GM18907 (cell line): ENCODE data around the gene HDAC4.
A peak's percentile ranks its signal among the peaks of the same experiment; 100 is the strongest.

ENCODE experiments used
- ATAC-seq: cut with Tn5 transposase; IDR thresholded peaks from one replicate; pipeline ENCODE4 v1.9.1; 2021; ENCODE audit warnings: mild to moderate bottlenecking, moderate library complexity; ENCODE audit not compliant: unreplicated experiment

Gene HDAC4

DNA sequence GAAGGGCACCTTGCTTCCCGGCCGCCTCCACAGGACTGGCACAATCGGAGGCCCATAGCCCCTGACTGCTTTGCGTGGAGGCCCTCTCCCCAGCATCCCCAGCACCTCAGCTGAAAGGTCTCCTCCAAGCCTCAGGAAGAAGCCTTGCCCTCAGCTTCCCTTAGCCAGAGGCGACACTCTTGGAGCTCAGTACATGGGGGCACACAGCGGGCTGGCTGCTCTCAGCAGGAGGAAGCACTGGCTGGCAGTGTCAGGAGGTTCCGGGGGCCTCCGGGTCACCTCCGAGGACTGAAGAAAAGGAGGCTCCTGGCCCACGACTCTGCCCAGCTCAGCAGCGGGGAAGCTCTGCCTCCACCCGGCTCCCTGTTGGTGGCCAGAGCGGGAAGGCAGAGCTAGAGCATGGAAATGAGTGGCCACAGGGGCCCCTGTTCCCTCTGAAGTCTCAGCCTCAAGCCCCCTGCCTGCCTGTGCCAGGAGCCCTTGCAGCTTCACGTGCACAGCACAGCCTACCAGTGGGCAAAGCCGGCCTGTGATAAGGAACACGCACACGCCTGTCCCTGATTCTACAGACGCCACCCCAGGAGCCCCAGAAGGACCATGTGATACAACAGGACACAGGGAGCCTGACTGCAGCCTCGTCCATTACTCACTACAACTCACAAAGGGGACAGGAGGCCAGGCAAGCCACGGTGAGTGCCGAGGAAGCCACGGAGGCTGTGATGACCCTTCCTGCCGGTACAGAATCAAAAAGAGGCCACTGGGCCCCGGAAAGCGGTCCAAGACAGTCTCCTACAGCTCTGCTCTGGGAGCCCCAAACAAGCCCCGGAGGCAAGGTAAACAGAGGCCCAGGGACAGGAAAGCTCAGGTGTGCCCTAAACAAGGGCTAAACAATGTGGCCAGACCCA lies 15.5 kb downstream of the HDAC4 start:
- no peak for ATAC-seq

DNA sequence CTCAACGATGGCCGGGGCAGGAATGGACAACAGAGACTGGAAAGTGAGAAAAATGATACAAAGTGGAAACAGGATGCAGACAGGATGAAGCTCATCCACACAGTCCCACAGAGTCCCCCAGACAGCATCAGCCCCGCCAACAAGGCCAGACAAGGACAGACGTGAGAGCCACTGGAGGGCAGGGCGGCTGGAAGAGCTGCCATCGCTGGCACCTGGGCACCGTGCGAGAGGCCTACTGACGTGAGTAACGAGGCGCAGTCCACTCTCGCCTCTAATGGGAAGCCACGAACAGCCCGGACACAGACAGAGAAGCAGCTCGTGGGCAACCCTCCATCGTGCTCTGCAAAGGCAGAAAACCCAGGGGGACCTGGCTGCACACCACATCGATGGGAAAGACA lies 17.1 kb downstream of the HDAC4 start:
- no peak for ATAC-seq

DNA sequence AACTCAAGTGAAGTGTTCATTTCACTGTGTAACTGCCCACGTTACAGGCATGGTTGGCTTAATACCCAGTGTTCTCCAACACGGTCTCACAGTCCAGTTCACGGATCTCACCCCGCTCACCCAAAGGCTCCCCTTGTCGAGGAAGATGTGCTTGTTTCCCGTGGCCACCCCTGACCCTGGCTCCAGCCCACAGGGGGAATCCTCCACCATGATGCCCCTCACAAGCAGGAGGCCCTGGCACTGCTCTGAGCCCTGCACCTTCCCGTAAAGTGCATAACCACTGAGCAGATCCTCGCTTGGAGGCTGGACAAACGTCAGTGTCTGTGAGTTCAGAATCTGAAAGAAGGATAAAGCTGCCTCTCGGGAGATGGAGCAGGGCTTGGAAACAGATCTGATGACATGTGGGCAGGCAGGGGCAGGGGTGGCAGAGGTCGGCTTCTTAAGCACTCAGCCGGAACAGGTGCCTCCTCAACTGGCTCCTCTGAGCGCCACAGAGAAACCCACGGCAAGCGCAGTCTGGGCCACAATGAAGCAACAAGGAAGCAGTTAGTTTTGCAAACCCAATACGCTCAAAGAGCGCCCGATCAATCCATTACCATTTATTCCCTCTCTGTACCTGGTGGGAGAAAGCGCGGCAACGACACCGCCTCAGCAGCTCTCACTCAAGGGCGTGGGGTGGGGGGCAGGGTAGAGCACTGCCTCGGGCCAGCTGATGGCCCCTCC lies 17.6 kb downstream of the HDAC4 start:
- no peak for ATAC-seq

DNA sequence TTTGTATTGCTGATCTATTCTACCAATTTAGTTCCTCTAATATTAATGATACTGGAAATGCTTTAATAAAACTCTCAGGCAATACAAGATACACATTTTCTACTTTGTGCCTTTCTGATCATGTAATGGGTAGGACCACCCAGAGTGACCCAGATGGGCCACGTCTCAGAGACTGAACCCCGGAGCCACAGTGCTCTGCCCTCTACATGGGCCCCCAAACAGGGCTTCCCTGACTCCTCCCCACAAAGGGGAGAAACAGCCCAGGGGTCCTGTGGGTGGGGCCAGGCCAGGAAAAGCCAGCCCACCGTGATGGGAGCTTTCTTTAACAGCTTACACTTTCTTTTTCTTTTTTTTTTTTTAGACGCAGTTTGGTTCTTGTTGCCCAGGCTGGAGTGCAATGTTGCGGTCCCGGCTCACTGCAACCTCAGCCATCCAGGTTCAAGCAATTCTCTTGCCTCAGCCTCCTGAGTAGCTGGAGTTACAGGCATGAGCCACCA lies 18.4 kb downstream of the HDAC4 start:
- no peak for ATAC-seq

DNA sequence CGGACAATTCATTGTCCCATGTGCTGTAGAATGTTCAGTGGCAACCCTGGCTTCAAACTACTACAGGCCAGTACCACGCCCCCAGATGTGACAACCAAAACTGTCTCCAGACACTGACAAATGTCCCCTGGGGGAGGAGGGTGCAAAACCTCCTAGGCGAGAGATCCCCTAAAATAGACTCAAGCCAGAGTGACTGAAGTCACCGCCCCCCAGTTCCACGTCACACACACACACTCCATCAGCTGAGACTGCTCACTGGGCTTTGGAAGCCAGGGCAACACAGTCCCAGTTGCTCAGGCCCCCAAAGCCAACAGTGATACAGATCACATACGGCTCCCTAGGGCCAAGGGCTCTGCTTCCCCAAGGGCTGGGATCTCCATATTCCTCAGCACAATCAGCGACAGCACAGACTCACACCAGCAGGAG lies 19.1 kb downstream of the HDAC4 start:
- peak; percentile 53 for ATAC-seq

DNA sequence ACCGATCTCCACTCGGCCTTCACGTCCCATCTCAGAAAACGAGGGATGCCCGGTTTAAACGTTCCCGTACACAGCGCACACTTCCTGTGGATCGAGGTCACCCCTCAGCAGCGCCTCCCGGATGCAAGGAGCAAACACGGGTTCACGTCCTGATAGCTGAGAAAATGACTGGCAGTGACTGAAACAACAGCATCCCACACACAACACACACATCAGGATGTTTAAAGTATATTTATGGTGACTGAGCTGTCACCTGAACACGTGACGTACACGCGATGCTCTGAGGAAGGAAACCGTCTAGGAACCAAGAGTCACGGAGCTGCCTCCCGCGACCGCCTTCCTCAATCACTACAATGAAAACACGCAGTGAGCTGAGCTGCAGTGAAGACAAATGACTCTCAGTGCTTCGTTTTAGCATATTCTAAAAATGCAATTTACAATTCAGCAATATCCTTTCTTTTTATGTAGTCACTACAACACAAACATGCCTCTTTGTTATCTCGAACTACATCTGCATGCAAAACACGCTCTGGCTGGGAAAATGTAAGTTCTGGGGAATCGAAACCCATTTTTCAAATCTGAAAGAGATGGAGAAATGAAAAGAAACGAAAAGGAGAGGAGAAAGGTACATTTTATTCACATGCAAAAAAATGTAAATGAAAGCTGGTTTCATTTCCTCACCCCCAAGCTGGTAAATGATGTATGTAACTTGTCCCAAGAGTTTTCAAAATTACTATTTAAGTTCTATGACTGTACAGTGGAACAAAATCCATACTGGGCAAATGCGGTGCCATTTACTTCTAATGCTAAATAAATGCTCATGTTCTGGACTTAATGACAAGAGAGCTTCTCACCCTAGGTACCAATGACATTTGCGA lies 19.8 kb downstream of the HDAC4 start:
- ATAC-seq: peak; percentile 42

DNA sequence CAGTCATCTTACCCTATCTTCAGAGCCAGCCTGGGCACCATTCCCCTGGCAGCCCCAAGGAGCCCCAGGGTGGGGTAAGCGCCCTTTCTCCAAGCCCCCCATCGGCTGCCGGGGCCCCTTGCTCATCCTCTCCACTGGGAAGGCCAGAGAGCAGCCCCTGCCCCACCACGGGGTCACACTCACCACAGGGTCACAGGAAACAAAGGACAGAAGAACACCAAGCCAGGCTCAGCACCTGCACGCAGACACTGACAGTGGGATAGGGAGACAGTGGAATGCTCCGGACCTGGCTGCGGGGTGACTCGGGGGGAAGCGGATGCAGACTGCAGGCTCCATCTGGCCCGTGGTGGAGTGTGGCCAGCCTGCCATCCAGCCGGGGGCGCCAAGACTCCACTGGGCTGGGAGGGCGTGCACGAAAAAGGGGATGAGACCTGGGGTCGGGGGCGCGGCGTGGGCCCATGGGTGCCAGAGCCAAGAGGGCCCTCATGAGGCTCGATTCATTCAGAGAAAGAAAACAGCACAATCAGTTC lies 21.1 kb downstream of the HDAC4 start:
- no peak for ATAC-seq

DNA sequence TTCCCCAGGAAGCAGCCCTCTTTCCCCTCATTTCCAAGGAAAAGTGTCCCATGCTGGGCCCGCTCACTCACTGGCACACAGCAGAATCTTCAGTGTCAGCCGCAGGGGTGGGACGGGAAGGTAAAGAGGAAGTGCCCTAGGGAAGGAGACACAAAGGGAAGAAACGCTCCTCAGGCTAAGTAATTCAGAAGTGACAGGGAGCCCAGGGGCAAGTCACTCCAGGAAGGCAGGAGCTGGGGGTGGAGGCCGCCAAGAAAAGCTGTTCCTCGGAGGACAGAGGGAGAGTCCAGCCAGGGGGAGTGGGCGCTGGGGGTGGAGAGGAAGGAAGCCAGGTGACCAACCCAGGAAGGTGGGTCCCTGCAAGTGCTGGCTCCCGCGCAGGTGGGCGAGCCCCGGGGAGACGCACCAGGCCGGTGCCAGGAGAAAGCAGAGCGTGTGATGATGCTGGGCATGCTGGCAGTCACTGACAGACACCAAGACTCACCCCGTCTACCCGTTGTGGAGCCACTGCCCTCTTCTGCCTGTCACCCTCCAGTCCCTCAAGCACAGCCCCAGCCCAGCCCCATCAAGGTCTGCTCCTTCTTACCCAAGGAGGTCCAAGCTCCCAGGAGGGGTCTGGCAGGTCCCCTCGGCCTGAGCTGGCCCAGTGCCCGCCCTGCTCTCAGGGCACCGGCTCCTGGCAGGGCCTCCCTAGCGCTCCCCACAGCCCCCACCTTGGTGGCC lies 21.7 kb downstream of the HDAC4 start:
- ATAC-seq: no peak

DNA sequence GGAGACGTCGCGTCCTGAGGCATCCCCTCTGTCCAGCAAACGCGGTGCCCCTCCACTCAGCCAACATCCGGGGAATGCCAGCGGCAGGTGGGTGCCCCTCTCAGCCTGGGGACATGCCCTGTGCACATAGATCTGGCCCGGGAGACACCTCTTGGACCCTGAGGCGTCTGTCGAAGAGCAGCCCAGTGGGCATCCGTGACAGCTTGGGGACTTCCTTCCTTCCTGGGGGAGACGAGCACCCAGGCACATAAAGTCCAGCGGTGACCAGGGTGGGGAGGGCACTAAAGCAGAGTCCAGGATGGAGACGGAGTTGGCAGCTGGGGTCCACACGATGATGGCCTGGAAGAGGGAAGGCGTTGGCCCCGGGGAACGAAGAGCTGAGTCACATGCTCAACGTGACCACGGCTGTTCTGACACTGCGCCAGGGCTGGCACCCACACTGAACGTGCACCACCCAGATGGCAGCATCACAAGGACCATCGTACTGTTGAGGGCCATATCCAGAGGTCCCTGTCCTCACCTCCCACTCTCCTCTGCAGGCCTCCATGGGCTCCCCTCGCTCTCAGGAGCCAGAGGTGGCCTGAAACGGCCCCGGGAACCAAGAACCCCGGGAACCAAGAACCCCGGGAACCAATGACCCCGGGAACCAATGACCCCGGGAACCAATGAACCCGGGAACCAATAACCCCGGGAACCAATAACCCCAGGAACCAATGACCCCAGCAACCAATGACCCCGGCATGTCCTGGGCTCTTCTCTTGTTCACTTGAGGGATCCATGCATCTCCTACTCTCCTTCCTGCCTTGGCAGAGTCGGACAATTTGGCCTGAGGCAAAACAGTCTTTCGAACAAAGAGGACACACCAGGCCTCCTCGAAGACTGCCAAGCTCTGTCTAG lies 22.6 kb downstream of the HDAC4 start:
- no peak for ATAC-seq

DNA sequence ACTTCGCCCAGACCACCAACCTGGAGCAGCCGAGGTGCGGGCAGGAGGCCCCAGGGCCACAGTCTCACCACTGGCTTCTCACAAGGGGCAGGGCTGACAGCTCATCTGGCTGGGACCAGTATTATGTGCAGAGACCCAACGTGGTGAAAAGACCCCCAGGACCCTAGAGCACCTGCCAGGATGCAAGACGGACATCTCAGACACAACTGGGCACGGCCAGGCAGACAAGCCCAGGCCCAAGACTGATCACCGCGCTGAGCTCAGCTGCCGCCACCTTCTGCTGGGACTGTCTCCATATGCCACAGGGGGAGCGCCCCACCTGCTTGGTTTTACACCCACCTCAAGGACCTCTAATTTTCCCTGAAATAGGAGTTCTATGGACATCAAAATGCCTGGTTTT lies 23.2 kb downstream of the HDAC4 start:
- no peak for ATAC-seq

DNA sequence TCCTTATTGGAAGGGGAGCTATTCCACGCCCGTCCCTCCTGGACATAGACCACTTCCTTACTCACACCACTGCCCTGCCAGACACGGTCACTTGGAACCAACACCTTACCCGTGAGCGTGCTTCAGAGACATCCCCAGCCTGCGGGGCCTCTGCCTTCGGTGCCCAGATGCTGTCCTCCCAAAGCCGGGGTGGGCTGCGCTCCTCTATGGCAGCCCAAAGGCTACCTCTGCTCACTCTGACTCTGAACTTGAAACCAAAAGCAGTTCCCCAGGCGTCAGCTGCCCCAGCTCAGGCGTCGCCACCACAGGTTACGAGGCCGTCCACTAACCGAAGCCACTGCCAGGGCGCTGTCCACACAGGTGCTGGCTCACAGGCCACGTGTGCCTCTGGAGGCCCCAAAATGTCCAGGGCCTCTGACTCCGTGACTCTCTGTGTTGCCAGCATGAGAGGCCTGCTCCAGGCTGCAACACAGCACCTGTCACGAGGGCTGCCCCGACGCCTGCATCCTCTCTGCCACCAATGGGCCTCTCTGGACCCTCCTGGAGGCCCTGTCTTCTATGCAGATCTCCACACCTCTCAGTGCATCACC lies 23.8 kb downstream of the HDAC4 start:
- ATAC-seq: no peak

DNA sequence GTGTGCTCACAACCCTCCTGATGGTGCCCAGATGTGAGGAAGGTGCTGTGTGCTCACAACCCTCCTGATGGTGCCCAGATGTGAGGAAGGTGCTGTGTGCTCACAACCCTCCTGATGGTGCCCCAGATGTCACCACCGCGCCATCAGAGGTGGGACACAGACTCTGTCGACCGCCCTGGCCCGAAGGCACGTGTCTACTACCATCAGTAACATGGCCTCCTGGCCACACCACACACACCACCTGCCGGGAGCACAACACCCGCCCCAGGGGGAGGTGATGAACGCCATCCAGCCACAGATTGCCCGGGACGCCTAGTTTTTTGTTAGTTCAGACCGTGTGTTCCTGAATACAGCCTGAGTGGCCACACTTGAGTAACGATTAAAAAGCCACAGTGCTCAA lies 24.5 kb downstream of the HDAC4 start:
- no peak for ATAC-seq

DNA sequence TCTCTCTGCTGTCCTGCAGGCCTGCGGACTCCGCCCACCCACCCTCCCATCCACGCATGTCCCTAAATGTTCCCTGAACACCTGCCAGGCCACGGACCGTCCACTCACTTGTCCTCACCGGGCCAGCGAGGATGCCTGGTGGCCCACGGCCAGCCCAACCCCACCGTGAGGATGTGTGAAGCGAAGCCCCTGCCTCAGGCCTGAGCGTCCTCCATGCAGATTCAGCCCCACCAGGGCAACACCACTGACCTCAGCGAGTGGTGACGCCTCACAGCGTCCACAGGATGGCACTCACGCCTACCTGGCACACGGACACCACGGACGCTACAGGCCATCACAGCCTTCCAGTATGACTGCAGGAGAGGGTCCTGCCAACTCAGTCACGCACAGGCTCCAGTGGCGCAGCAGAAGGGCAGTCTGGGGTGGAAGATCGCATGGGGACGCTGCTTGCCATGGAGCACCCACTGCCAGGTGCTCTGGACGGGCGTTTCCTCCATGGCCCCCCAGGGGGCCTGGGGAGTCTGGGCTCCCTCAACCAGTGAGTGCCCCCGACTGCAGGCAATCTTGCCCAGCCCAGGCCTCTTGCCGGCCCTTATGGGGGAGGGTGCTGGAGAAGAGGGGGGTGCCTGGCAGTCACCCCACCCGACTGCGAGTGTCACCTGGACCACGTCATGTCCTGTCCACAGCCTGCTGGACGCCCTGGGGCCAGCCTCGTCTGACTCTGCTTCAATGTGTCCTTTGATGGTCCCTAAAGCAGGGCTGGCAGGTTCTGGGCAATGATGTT lies 25.4 kb downstream of the HDAC4 start:
- ATAC-seq: no peak

DNA sequence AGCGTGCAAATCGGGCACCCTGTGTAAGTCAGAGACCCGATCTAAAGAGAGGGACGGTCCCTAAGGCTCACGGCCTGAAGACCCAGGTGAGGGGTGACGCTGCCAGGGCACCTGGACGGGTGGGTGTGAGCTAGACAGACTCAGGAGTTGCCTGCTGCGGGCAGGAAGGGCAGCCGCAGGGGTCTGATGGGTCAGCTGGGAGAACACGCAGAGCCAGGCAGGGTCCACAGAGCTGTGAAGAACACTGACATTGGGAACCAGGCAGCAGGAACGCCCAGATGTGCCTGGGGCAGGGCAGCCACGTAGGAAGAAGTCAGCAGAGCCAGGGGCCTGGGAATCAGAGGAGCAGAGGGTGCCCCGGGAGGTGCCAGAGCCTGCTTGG lies 25.9 kb downstream of the HDAC4 start:
- ATAC-seq: no peak

DNA sequence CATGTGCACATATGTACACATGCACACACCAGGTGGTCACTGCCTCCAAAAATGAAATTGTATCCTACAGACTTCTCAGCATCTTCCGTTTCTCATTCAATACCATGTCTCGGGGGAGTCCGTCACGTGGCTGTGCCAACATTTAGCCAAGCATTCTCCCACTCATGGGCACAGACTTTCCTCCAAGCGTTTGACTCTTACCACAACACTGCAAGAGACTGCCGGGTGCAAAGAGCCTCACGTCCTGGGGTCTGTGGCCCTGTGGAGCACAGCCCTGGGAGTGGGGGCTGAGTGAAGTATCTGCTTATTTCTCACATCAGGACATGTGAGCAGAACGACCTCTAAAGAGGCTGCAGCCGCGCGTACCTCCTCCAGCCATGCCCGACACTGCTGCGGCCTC lies 28.0 kb downstream of the HDAC4 start:
- no peak for ATAC-seq

DNA sequence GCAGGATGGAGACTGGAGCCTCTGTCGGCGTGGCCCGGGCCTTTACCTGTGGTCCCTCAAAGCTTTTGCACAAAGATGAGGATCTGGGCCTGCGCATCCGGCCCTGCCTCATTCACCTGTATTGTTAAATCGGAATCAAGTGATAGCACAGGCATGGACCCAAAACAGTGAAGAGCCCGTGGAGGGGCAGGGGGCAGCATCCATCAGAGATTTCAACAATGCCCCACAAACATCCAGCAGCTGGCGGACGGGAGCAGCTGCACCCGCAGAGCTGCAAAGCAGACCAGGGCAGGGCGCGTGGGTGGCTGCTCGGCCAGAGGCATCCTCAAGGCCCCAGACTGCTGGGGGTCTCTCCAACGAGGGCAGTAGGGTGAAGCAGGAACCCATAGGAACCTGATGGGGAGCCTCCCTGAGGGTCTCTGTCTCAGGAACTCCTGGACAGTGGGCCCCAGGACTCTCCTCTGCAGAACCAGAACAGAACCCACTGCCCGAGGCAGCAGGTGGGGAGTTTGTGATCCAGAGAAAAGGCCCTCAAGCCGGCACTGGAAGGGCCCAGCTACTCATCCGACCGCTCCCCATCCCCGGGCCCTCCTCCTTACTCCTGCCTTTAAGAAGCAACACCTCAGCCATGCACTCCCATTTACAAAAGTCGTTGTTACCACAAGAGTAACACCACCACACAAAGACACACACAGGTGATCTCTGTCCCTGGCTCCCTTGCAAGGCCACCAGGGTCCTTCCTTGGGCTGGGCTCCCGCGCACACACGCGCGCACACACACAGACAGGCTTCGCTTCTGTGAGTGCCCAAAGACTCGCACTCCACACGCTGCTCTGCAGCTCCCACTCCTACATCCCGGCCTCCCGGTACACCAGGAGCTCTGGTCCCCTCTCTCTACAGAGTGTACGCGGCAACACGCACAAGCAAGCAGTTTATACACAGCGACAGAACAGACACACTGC lies 28.8 kb downstream of the HDAC4 start:
- no peak for ATAC-seq
